Kidney capillary endothelial cell (primary cell): ENCODE measurements around the gene TP63.

ENCODE experiments used
- DNase-seq: peaks from one replicate; pipeline ENCODE4 v3.0.0-alpha.2; 2018; ENCODE audit warnings: low spot score

Gene TP63

DNA sequence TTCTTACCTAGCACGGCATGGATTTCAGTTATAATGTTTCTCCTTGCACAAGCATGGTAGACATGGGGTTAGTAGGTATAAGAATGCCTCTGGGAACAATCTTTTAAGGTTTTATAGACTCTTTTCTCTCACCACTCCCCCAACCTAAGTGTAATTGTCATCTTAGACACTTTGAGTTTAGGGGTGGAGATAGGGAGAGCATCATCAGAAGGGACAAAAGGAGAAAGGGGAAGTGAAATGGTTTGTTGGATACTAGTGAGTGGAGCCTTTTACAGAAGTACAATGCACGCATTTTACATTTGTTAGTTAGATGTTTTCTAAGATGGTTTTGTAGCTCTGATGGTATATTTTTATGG lies 189.2 kb downstream of the TP63 start:
- no peak for DNase-seq

- no peak for DNase-seq
Measured at GRCh38 chr3:189821262-189821661, 190.1 kb downstream of the TP63 start.

GRCh38 chr3:189822726-189823125 lies 191.5 kb downstream of the TP63 start:
- DNase-seq: no peak

DNA sequence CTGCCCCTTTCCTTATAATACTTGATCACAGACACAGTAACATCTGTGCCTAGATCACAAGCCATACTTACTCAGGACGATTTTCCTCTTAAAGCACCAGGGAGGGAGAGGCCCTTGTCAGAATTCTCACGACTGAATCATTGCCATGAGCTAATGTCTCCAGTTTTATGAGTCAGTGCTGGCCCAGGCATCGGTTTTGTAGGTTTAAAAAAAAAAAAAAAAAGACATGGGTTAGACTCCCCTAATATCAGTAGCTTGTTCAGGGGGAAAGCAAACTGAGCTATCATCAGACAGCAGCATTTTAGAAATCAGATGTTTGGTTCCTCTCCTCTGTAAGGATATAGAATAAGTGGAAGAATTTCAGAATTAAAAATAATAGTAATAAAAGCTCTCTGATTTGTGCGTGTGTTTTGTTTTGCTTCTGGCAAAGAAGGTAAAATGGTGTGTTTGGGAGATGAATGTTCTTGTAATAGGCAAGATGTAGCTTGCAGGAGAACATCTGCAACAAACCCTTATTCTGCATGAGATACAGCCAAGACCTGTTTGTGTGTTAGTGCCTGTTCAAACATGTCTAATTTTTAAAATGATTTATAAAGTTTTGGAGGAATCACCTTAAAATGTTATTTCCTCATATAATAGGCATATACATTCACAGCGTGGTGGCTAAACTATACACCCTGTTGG lies 193.6 kb downstream of the TP63 start:
- DNase-seq: peak; percentile 24

DNA sequence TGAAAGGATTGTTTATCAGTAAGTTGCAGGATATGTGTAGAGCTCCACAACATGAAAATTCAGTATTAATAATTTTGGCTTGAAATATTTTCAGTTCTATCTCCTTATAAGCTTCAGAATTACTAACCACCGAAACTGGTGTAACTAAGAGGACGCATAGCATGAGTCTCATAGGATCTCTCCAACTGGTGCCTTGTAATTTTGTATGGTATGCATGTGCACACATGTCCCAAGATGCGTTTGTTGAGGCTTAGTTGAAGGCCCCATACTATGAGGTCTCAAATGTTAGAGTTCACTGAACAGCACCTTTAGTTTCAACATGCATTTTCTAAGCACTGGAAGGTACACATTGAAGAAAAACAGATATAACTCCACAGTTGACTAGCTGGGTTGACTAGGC lies 195.4 kb downstream of the TP63 start:
- DNase-seq: no peak

DNA sequence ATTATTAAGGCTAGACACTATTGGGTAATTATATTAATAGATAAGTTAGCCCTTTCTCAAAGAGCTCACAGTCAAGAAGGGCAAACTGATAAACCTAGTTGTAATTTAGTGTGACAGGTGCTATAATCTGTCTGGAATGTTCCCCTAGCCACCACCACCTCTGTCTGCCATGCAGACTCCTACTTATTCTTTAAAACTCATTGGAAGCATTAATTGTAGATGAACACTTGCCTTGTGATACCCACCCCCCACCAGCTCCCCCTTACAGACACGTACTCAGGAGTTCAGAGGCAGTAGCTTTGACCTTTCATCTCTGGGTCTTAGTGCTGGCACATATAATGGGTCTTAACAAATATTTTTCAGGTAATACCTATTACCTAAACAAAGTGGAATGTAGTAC lies 195.9 kb downstream of the TP63 start:
- no peak for DNase-seq

DNA sequence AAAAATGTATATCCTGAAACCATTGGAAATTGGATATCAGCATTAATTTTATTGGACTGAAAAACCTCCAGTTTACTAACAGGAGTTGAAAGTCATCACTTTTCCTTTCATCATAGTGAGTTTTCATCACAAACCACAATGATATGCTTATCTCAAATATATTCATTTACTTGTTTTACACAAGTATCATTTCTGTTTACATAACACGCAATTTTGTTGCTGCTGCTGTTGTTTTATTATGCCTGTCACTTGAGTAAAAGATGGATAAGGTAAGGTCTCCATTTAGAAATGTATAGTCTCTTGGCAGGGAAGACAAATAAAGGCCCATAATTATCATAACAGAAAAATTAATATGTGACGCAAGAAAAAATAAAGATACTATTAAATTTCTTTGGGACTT lies 199.2 kb downstream of the TP63 start:
- DNase-seq: no peak

DNA sequence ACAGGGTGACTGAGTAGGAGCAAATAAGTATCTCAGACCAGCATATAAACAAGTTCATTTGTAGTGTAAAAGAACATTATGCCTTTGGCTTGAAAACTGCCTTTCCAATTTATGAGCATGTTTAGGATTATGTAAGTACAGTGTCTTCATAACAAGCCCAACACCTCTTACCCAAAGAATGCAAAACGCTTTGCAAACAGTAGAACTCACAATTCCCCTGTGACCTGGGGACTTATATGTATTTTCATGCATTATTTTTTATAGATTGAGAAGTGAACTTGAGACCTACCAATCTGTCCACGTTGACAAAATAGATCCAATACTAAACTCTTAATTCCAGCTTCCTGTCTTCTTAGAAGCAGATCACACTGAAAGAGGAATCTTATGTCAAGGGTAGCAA lies 202.1 kb downstream of the TP63 start:
- DNase-seq: no peak

- DNase-seq: no peak
Measured at GRCh38 chr3:189833996-189834395, 202.8 kb downstream of the TP63 start.

DNA sequence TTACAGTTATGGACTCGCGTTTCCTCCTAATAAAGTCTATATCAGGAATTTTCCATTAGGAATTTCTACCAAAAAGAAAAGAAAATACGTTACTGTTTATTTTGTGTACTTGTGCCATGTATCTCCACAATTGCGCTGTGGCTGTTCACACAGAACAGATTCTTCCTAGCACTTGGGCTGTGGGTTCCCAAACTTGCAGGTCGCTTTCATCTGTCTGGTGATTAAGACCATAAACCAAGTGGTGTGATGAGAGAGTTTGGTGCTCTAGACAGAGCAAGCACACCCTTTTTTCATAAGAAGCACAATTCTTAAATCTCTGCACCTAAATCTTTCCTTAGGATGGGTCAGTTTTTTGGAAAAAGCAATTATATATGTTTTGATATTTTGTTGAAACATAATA lies 203.3 kb downstream of the TP63 start:
- no peak for DNase-seq

GRCh38 chr3:189836795-189837194 lies 205.6 kb downstream of the TP63 start:
- no peak for DNase-seq

- no peak for DNase-seq
Measured at GRCh38 chr3:189838291-189838690, 207.1 kb downstream of the TP63 start.

- no peak for DNase-seq
Measured at GRCh38 chr3:189839576-189839975, 208.4 kb downstream of the TP63 start.

DNA sequence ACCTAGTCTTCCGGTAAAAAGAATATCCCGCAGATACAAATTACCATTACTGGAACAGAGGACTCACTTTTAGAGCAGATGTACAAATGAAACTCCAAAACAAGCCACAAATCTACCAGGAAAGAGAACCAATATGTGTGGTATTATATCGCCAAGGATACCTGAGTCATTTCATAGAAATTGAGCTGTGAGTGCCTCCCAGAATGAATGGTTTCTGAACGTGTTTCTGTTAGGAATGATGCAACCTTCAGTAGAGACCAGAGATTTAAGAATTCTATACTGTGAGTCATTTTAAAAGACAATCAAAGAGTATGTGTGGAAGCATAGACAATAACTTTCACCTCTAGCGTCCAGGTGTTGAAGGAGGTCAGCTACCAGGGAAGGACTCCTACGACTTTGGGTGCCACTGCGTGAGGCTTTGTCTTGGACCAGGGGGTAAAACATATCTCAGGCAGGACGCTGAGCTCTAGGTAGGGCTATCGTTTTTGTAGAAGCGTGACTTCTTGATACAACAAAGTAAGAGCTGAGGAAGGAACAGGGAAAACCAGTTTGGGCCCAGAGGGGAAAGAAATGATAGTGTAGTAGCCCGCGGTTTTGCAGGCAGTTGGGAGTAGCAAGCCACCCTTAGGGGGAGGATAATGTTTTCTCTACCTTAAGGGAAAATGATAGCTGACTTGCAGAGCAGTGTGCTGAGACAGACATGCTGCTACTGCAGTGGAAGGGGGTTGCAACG lies 210.4 kb downstream of the TP63 start:
- DNase-seq: no peak

DNA sequence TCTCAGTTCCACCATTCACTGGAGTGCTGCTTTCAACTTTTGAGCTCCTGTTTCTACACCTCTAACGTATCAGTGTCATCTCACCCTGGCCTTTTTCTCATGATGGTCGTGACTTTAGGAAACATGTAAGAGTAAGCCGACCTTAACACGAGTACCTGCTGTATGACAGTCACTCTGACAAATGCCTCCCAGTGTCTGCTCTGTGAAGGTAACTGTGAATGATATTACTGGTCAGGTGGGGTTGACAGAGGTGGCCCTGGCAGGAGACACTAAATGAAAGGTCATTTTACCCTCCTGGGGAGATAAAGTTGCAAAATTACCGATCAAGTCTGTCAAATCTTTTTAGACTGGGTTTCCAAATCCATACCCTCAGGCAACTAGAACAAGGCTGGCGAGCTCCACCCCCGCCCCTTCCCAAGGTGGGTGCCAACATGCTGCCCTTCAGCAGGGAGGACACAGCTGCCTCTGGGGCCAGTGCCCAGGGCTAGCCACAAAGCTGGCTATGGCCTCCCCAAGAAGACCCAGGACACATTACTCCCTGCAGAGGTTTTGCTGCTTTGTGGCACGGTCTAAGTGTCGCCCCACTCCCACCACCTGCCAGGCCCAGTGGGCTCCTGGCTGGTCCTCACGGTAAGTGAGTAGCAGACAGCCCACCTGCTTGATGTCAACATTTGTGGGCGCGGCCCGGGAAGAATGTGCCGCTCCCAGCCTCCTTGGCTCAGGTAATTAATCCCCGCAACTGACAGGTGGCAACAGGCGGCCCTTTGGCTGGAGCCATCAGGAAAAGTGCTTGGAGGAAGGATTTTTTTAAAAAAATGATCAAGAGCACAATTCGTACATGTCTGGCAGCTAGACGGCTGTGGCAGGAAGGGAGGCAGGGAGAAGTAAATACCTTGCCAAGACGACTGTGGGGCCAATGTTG lies 211.8 kb downstream of the TP63 start:
- DNase-seq: no peak

DNA sequence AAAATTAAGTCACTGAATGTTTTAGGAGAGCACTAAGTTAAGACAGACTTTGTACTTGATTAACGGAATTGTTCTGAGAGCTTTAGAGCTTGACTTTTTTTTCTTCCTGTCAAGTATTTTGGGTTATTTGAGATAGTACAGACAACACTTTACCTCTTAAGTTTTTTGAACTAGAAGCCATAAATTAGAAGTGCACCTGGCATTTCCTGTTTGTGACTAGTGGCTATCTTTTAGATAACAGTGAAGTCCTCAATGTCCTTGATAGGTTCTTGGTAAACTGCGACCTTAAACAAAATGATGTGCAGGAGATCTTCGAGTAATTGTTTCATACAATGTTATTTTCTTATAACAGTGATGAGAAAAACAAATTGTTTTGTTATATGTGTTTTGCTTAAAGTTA lies 213.9 kb downstream of the TP63 start:
- DNase-seq: no peak

- no peak for DNase-seq
Measured at GRCh38 chr3:189848395-189849040, 217.3 kb downstream of the TP63 start.

DNA sequence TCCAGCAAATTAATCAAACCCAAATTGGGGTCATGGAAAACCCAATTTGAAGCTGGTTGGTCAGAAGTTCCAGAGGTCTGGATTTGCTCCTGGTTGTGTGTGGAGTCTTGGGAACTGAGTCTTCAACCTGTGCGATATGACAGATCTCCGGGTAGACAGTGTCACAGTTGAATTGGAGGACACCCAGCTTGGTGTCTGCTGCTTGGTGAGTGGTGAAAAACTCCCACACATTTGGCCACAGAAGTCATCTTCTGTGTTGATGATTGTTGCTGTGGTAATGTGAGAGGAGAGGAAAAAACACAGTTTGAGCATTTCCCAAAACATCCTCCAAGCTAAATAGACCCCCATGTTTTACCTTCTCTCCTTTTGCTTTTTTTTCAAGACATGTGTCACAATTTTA lies 218.1 kb downstream of the TP63 start:
- no peak for DNase-seq

DNA sequence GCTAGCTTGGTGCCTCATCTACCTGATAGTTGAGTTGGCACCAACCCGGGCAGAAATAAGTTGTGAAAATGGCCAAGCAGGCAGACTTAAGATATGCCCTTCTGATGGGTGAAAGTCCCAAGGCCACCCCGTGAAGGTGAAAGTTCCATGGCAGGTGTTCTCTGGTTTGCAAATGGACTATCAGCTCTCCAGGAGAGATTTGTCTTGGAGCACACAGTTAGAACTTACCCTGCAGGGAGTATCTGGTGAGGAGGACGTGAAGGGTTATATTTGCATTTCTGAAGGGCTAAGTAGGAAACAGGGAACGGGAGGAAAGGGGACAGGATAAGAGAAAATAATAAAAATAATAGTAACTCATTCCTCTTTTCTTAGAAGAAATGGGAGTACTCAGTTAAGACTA lies 220.5 kb downstream of the TP63 start:
- no peak for DNase-seq

GRCh38 chr3:189853906-189854305 lies 222.7 kb downstream of the TP63 start:
- DNase-seq: no peak

- DNase-seq: no peak
Measured at GRCh38 chr3:189860296-189860695, 229.1 kb downstream of the TP63 start.

DNA sequence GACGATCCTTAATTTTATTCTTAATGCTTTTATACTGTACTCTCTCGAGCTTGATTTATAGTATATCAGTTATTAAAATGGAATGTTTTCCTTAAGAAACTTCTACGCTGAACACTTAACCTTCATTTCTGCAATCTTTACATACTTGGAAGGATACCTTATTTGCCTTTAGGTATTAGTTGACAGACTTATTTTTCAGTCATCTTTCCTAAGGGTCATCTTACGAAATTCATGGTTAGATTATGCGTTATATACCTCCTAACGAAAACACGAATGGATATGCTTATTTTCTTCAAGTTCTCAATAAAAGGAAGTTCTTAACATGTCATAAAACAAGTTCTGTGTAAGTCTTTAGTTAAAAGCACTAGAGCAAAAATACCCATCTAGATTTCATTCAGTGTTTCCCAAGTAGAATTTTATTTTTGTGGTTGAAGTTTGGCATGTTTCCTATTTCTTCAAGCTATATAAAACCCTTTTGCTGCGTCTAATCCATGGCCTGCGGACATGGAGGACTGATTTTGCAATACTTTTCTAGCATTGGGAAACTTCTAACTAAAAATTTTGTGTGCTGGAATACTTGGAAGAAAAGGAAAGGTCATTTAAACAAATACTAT lies 231.3 kb downstream of the TP63 start:
- no peak for DNase-seq
